IMR-90 (cell line): ENCODE results near the gene SNX22.

Experiments
- CHD1 ChIP-seq: IDR thresholded peaks from 2 replicates; pipeline ENCODE4 v1.6.1; 2012; ENCODE audit warnings: low read depth, low read length, improper control_type of control experiment
- MXI1 ChIP-seq: IDR thresholded peaks from 2 replicates; pipeline ENCODE4 v1.6.1; 2012; ENCODE audit warnings: low read depth, mild to moderate bottlenecking, low read length, moderate library complexity, borderline replicate concordance
- POLR2A ChIP-seq: IDR thresholded peaks from 2 replicates; pipeline ENCODE4 v1.6.1; 2012; ENCODE audit warnings: mild to moderate bottlenecking, low read depth, low read length
- RAD21 ChIP-seq: IDR thresholded peaks from 2 replicates; pipeline ENCODE4 v1.6.1; 2012; ENCODE audit warnings: low read length, improper control_type of control experiment
- RCOR1 ChIP-seq: IDR thresholded peaks from 2 replicates; pipeline ENCODE4 v1.6.1; 2012; ENCODE audit warnings: mild to moderate bottlenecking, low read length, improper control_type of control experiment; ENCODE audit not compliant: insufficient replicate concordance
- RFX5 ChIP-seq: IDR thresholded peaks from 2 replicates; pipeline ENCODE4 v1.8.0; 2012; ENCODE audit warnings: low read depth, mild to moderate bottlenecking, low read length, moderate library complexity
- SMC3 ChIP-seq: fragments of 150-350 bp; IDR thresholded peaks from 2 replicates; pipeline ENCODE4 v1.6.1; 2016; ENCODE audit warnings: low read depth, mild to moderate bottlenecking, antibody characterized with exemption, low read length, moderate library complexity
- TF ChIP-seq, protein P1 (sequence below): conservative IDR thresholded peaks from 2 replicates; pipeline ENCODE4 v1.5.1; 2012; ENCODE audit warnings: mild to moderate bottlenecking, low read depth, low read length, improper control_type of control experiment
- TF ChIP-seq, protein P2 (sequence below): fragments of 150-350 bp; IDR thresholded peaks from 2 replicates; pipeline ENCODE4 v1.6.1; 2017; ENCODE audit warnings: mild to moderate bottlenecking, antibody characterized with exemption, low read length, low read depth

DNA sequence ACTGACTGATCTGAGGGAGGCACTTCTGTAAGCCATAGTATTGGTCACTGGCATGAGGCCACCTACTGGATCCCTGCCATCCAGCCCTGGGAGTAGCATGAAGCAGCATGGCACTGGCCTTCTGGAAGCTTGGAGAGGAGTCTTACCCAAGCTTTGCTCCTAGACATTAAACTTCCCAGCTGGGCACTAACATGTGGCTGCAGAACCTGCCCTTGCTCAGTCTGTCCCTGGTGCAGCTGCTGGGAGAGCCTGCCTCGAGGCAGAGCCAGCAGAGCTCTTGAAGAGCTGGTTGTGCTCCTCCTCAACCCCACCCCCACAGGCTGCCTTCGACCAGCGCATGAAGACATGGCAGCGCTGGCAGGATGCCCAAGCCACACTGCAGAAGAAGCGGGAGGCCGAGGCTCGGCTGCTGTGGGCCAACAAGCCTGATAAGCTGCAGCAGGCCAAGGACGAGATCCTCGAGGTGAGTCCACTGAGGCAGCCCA, 17.1 kb upstream of the SNX22 start:
- TF ChIP-seq, protein P1, sequence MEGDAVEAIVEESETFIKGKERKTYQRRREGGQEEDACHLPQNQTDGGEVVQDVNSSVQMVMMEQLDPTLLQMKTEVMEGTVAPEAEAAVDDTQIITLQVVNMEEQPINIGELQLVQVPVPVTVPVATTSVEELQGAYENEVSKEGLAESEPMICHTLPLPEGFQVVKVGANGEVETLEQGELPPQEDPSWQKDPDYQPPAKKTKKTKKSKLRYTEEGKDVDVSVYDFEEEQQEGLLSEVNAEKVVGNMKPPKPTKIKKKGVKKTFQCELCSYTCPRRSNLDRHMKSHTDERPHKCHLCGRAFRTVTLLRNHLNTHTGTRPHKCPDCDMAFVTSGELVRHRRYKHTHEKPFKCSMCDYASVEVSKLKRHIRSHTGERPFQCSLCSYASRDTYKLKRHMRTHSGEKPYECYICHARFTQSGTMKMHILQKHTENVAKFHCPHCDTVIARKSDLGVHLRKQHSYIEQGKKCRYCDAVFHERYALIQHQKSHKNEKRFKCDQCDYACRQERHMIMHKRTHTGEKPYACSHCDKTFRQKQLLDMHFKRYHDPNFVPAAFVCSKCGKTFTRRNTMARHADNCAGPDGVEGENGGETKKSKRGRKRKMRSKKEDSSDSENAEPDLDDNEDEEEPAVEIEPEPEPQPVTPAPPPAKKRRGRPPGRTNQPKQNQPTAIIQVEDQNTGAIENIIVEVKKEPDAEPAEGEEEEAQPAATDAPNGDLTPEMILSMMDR, result no peak
- TF ChIP-seq RAD21 (no peak), MXI1 (no peak), RFX5 (no peak), RCOR1 (no peak), SMC3 (no peak), POLR2A (no peak), CHD1 (no peak)
- TF ChIP-seq, protein P2, sequence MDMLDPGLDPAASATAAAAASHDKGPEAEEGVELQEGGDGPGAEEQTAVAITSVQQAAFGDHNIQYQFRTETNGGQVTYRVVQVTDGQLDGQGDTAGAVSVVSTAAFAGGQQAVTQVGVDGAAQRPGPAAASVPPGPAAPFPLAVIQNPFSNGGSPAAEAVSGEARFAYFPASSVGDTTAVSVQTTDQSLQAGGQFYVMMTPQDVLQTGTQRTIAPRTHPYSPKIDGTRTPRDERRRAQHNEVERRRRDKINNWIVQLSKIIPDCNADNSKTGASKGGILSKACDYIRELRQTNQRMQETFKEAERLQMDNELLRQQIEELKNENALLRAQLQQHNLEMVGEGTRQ, result no peak
